Inferior parietal cortex (tissue), 1 donor: ENCODE data around the gene CRP.
"Not testable (repeated sequence)": the region's sequence is repeated elsewhere in the genome, so short reads cannot be mapped to it uniquely, and the experiment has no call there.

Experiments
- DNase-seq: peaks from one replicate; pipeline ENCODE4 v3.0.0-alpha.2; 2016; ENCODE audit errors: extremely low spot score

Gene CRP

DNA sequence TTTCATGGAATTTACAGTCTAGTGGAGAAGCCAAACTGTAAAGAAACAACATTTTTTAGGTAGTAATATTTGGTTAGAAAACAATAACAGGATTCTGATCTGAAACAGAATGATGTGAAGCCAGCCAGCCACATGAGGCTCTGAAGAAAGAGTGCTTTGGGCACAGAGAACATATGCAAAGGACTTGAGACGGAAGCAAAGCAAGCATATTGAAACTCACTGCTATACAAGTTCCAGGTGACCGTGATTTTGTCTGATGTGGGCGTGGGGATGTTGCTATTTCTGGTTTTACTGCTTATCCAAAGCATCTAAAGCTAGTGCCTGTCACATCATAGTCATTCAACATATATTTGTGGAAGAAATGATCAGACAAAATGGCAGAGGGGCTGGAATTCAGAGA, 14.7 kb downstream of the CRP start:
- no peak for DNase-seq

GRCh38 chr1:159699246-159699645, 15.1 kb downstream of the CRP start:
- no peak for DNase-seq

DNA sequence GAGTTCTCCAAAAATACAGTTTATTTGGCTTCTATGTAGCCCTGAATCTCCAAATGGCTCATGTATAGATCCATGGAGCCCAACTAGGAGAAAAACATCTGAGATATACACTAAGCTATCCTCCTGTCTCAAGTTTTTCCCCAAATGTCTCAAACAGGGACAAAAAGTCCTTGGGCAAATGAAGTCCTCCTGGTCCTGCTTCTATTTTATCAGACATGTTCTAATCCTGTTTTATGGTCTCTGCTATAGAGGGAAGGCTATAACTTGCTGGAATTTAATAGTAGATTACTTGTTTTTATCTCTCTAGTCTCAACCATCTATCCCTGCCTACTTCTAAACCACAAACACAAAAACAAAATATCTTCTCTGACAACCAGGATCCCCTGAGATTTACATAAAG, 26.9 kb downstream of the CRP start:
- no peak for DNase-seq

DNA sequence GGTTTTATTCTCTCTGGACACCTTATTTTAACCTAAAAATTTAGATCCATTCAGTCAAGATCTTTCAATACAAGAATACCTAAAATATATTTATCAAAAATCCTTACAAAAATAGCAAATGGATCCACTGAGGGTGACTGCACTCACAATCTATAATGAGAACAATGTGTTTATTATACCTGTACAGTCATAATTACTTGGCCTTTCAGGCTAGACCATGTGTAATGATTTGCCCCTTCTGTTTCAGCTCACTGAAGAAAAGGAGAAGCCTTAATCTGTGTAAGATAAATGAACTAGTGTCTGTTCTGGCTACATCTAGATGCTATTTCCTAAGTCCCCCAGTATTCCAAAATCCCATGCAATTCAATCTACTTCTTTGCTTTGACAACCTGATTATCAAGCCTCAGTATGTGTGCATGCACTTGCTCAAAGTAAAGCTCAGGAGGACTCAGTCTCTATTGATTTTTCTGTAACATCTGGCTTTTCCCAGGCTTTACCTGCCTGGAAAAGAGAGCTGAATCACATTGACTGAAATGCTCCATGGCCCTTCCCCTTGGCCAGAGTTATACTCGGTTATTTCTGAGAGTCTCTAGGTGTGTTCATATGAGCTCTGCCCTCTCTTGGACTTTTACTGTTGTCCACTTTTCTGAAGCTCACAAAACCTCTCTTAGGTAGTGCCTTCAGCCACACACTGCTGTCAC, 27.6 kb downstream of the CRP start:
- DNase-seq, result no peak

- no peak for DNase-seq
Observed at GRCh38 chr1:159678939-159679338, 35.5 kb downstream of the CRP start.

DNA sequence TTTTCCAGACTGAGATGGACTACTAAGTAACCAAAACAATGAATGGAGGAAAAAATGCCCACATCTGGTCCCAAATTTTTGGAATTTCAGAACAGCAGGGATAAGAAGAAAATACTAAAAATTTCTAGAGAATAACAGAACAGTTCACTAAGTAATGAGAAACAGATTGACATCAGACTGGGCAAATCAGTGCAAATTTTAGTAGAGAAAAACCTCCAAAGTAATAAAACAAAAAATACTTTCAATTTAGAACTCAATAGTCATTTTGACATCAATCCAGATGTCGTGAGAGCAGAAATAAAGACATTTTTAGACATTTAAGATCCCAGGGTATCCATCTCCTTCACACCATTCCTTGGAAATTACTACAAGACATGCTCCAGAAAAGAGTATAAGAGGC, 39.3 kb downstream of the CRP start:
- DNase-seq, result no peak

DNA sequence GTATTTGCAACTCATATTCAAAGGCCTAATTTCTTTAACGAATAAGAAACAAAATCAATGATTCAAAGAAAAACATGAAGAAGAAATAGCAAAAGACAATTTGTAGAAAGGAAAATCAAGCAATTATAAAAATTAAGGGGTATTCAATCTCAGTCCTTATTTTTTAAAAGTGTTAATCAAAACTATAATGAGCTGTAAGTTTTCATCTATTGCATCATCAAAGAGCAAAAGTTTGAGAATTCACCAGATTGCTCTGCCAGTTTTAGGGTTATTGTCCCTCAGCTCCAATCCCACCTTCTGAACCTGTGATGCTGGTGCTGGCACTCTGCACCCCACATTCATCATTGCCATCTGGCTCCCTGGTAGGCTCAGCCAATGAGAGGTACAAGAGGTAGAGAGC, 42.0 kb downstream of the CRP start:
- DNase-seq, result not testable (repeated sequence)

GRCh38 chr1:159669338-159669737, 45.1 kb downstream of the CRP start:
- DNase-seq, result no peak

- DNase-seq, result no peak
Observed at GRCh38 chr1:159668739-159669138, 45.6 kb downstream of the CRP start.

GRCh38 chr1:159664247-159664646, 50.1 kb downstream of the CRP start:
- DNase-seq, result no peak

GRCh38 chr1:159663552-159663951, 50.8 kb downstream of the CRP start:
- no peak for DNase-seq
